SK-N-SH treated with all-trans-retinoic acid at 6 μM for 48 hours (cell line): ENCODE measurements around the gene KIRREL3.

Source experiments
- ATAC-seq: fragments of 200-7000 bp; cut with Tn5 transposase; 3 replicates; pipeline ENCODE4 v1.9.1; 2020; ENCODE audit warnings: mild to moderate bottlenecking, moderate library complexity
- ARNTL ChIP-seq: fragments of 450-650 bp; formaldehyde crosslinking; IDR thresholded peaks from 2 replicates; pipeline ENCODE4 v1.5.0; 2020; ENCODE audit warnings: low read depth, mild to moderate bottlenecking, moderate library complexity, borderline replicate concordance
- BACH2 ChIP-seq: fragments of 250-450 bp; sonication (Bioruptor Pico); IDR thresholded peaks from 2 replicates; pipeline ENCODE4 v1.9.0; 2021; ENCODE audit warnings: mild to moderate bottlenecking, borderline replicate concordance
- CSDC2 ChIP-seq: fragments of 250-450 bp; sonication (Bioruptor Pico); IDR thresholded peaks from 2 replicates; pipeline ENCODE4 v1.5.0; 2020; ENCODE audit warnings: mild to moderate bottlenecking, moderate library complexity
- ESRRG ChIP-seq: fragments of 250-450 bp; sonication (Bioruptor Pico); IDR thresholded peaks from 2 replicates; pipeline ENCODE4 v1.6.1; 2021; ENCODE audit warnings: mild to moderate bottlenecking
- GLIS3 ChIP-seq: fragments of 250-450 bp; sonication (Bioruptor Pico); IDR thresholded peaks from 2 replicates; pipeline ENCODE4 v1.5.0; 2020; ENCODE audit warnings: mild to moderate bottlenecking, moderate library complexity
- ISL1 ChIP-seq: fragments of 250-450 bp; sonication (Bioruptor Pico); IDR thresholded peaks from 2 replicates; pipeline ENCODE4 v2.1.2; 2022; ENCODE audit warnings: mild to moderate bottlenecking, moderate library complexity
- OSR1 ChIP-seq: fragments of 250-450 bp; sonication (Bioruptor Pico); IDR thresholded peaks from 2 replicates; pipeline ENCODE4 v1.8.0; 2022; ENCODE audit warnings: moderate library complexity, mild to moderate bottlenecking, inconsistent platforms
- PPARA ChIP-seq: fragments of 250-450 bp; sonication (Bioruptor Pico); IDR thresholded peaks from 2 replicates; pipeline ENCODE4 v1.5.0; 2020; ENCODE audit warnings: mild to moderate bottlenecking, borderline replicate concordance
- RARB ChIP-seq: fragments of 250-450 bp; sonication (Bioruptor Pico); IDR thresholded peaks from 2 replicates; pipeline ENCODE4 v1.8.0; 2021; ENCODE audit warnings: mild to moderate bottlenecking, moderate library complexity
- SNAI2 ChIP-seq: fragments of 250-450 bp; sonication (Bioruptor Pico); IDR thresholded peaks from 2 replicates; pipeline ENCODE4 v1.5.0; 2020; ENCODE audit warnings: mild to moderate bottlenecking, moderate library complexity
- TCF4 ChIP-seq: fragments of 250-450 bp; sonication (Bioruptor Pico); IDR thresholded peaks from 2 replicates; pipeline ENCODE4 v1.8.0; 2021; ENCODE audit warnings: mild to moderate bottlenecking, moderate library complexity, borderline replicate concordance
- TOX ChIP-seq: fragments of 250-450 bp; sonication (Bioruptor Pico); IDR thresholded peaks from 2 replicates; pipeline ENCODE4 v1.8.0; 2021; ENCODE audit warnings: mild to moderate bottlenecking, moderate library complexity, borderline replicate concordance
- ZC3H10 ChIP-seq: fragments of 250-450 bp; sonication (Bioruptor Pico); IDR thresholded peaks from 2 replicates; pipeline ENCODE4 v1.5.1; 2021; ENCODE audit warnings: mild to moderate bottlenecking, moderate library complexity
- ZFP3 ChIP-seq: fragments of 250-450 bp; sonication (Bioruptor Pico); IDR thresholded peaks from 2 replicates; pipeline ENCODE4 v1.5.0; 2020; ENCODE audit warnings: mild to moderate bottlenecking, moderate library complexity
- ZFP30 ChIP-seq: fragments of 450-650 bp; formaldehyde crosslinking; IDR thresholded peaks from 2 replicates; pipeline ENCODE4 v1.5.0; 2022; ENCODE audit warnings: mild to moderate bottlenecking, moderate library complexity
- ZNF565 ChIP-seq: fragments of 450-650 bp; formaldehyde crosslinking; conservative IDR thresholded peaks from 2 replicates; pipeline ENCODE4 v1.5.0; 2020; ENCODE audit warnings: low read depth, mild to moderate bottlenecking, moderate library complexity
- ZNF70 ChIP-seq: fragments of 450-650 bp; formaldehyde crosslinking; IDR thresholded peaks from 2 replicates; pipeline ENCODE4 v1.5.0; 2020; ENCODE audit warnings: mild to moderate bottlenecking, moderate library complexity
- ZNF8 ChIP-seq: fragments of 450-650 bp; formaldehyde crosslinking; IDR thresholded peaks from 2 replicates; pipeline ENCODE4 v1.5.0; 2020; ENCODE audit warnings: mild to moderate bottlenecking, moderate library complexity
- TF ChIP-seq, protein P1 (sequence below): fragments of 250-450 bp; sonication (Bioruptor Pico); IDR thresholded peaks from 2 replicates; pipeline ENCODE4 v1.5.1; 2020; ENCODE audit warnings: low read depth, mild to moderate bottlenecking, moderate library complexity
- TF ChIP-seq, protein P2 (sequence below): fragments of 250-450 bp; sonication (Bioruptor Pico); IDR thresholded peaks from 2 replicates; pipeline ENCODE4 v1.5.1; 2021; ENCODE audit warnings: mild to moderate bottlenecking, moderate library complexity
- TF ChIP-seq, protein P3 (sequence below): fragments of 250-450 bp; sonication (Bioruptor Pico); IDR thresholded peaks from 2 replicates; pipeline ENCODE4 v1.8.0; 2020; ENCODE audit warnings: mild to moderate bottlenecking, moderate library complexity, borderline replicate concordance
- TF ChIP-seq, protein P4 (sequence below): fragments of 250-450 bp; sonication (Bioruptor Pico); IDR thresholded peaks from 2 replicates; pipeline ENCODE4 v1.5.0; 2020; ENCODE audit warnings: mild to moderate bottlenecking, moderate library complexity
- TF ChIP-seq, protein P5 (sequence below): fragments of 250-450 bp; sonication (Bioruptor Pico); IDR thresholded peaks from 2 replicates; pipeline ENCODE4 v1.8.0; 2021; ENCODE audit warnings: low read depth, mild to moderate bottlenecking, moderate library complexity, borderline replicate concordance

The KIRREL3 gene

DNA sequence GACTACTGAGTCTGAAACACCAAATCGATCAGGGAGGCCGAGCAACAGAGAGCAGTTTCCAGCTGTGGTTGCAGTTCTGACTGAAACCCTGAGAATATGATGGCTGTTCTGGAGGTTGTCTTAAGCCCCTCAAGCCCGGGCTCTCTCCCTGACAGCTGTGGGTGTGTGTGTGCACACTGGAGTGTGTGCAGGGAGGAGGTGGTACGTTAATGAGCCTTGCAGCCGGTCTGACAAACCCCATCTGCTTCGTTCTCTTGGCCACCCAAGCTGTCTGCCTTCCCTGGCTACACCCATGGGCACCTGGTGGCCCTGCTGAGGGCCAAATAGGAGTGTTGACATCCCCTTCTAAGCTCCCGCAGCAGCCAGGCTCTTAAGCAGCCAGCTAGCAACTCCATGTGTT is 189.8 kb downstream of the KIRREL3 start:
- ATAC-seq: no peak
- TF ChIP-seq ZNF70 (no peak), ZNF565 (CRISPR knock-in tag) (no peak), GLIS3 (CRISPR knock-in tag) (no peak), ZNF8 (CRISPR knock-in tag) (no peak), ESRRG (CRISPR knock-in tag) (no peak), ZFP3 (no peak), TOX (CRISPR knock-in tag) (no peak), SNAI2 (CRISPR knock-in tag) (no peak), ISL1 (no peak), BACH2 (no peak), ARNTL (no peak), RARB (CRISPR knock-in tag) (no peak), PPARA (CRISPR knock-in tag) (no peak)
- TF ChIP-seq, protein P1, sequence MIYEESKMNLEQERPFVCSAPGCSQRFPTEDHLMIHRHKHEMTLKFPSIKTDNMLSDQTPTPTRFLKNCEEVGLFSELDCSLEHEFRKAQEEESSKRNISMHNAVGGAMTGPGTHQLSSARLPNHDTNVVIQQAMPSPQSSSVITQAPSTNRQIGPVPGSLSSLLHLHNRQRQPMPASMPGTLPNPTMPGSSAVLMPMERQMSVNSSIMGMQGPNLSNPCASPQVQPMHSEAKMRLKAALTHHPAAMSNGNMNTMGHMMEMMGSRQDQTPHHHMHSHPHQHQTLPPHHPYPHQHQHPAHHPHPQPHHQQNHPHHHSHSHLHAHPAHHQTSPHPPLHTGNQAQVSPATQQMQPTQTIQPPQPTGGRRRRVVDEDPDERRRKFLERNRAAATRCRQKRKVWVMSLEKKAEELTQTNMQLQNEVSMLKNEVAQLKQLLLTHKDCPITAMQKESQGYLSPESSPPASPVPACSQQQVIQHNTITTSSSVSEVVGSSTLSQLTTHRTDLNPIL (CRISPR knock-in tag): no peak
- TF ChIP-seq, protein P2, sequence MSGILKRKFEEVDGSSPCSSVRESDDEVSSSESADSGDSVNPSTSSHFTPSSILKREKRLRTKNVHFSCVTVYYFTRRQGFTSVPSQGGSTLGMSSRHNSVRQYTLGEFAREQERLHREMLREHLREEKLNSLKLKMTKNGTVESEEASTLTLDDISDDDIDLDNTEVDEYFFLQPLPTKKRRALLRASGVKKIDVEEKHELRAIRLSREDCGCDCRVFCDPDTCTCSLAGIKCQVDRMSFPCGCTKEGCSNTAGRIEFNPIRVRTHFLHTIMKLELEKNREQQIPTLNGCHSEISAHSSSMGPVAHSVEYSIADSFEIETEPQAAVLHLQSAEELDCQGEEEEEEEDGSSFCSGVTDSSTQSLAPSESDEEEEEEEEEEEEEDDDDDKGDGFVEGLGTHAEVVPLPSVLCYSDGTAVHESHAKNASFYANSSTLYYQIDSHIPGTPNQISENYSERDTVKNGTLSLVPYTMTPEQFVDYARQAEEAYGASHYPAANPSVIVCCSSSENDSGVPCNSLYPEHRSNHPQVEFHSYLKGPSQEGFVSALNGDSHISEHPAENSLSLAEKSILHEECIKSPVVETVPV (CRISPR knock-in tag): no peak
- TF ChIP-seq, protein P3, sequence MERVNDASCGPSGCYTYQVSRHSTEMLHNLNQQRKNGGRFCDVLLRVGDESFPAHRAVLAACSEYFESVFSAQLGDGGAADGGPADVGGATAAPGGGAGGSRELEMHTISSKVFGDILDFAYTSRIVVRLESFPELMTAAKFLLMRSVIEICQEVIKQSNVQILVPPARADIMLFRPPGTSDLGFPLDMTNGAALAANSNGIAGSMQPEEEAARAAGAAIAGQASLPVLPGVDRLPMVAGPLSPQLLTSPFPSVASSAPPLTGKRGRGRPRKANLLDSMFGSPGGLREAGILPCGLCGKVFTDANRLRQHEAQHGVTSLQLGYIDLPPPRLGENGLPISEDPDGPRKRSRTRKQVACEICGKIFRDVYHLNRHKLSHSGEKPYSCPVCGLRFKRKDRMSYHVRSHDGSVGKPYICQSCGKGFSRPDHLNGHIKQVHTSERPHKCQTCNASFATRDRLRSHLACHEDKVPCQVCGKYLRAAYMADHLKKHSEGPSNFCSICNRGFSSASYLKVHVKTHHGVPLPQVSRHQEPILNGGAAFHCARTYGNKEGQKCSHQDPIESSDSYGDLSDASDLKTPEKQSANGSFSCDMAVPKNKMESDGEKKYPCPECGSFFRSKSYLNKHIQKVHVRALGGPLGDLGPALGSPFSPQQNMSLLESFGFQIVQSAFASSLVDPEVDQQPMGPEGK (CRISPR knock-in tag): no peak

DNA sequence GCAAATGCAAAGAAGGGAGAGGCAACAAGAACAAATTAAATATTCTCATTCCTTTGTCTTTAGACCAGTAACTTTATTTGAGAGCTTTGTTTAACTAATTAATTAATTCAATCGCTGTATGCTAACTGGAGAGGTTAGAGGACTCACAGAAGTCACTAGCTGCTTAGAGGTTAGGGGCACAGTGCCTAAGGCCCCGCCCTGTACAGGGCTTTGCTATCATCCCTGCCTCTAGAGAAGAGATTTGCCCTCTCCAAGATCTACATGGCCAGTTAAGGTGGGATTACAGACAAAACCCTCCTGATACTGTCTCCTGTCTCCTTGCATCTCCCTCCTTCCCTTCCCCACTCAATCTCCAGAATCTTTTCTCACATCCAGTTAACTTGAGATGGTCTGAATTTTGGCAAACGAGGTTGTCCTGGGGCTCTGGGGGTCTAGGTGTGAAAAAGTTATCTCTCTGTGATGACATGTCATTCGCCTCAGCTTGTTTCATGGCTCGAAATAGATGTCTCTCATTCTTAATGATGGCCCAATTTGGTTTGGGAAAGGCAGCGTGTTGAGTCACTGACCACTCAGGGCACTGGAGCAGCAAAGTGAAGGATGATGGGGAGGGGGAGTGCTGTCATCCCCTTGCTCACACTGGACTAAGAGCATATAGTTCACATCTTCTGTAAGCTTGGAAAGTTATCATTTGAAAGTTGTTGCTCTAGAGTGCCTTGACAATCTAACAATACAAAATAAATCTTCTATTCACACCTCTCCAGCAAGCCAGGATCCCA is 190.9 kb downstream of the KIRREL3 start:
- no peak for TF ChIP-seq ZC3H10 (CRISPR knock-in tag)
- TF ChIP-seq, protein P2 (CRISPR knock-in tag): no peak
- TF ChIP-seq SNAI2 (CRISPR knock-in tag): no peak
- no peak for TF ChIP-seq CSDC2 (CRISPR knock-in tag)
- no peak for TF ChIP-seq ZNF70
- no peak for TF ChIP-seq ISL1
- TF ChIP-seq ARNTL: no peak
- no peak for TF ChIP-seq ESRRG (CRISPR knock-in tag)
- TF ChIP-seq, protein P4, sequence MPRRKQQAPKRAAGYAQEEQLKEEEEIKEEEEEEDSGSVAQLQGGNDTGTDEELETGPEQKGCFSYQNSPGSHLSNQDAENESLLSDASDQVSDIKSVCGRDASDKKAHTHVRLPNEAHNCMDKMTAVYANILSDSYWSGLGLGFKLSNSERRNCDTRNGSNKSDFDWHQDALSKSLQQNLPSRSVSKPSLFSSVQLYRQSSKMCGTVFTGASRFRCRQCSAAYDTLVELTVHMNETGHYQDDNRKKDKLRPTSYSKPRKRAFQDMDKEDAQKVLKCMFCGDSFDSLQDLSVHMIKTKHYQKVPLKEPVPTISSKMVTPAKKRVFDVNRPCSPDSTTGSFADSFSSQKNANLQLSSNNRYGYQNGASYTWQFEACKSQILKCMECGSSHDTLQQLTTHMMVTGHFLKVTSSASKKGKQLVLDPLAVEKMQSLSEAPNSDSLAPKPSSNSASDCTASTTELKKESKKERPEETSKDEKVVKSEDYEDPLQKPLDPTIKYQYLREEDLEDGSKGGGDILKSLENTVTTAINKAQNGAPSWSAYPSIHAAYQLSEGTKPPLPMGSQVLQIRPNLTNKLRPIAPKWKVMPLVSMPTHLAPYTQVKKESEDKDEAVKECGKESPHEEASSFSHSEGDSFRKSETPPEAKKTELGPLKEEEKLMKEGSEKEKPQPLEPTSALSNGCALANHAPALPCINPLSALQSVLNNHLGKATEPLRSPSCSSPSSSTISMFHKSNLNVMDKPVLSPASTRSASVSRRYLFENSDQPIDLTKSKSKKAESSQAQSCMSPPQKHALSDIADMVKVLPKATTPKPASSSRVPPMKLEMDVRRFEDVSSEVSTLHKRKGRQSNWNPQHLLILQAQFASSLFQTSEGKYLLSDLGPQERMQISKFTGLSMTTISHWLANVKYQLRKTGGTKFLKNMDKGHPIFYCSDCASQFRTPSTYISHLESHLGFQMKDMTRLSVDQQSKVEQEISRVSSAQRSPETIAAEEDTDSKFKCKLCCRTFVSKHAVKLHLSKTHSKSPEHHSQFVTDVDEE (CRISPR knock-in tag): no peak
- TF ChIP-seq PPARA (CRISPR knock-in tag): no peak
- no peak for TF ChIP-seq ZFP3
- no peak for TF ChIP-seq GLIS3 (CRISPR knock-in tag)
- TF ChIP-seq ZFP30 (CRISPR knock-in tag): no peak
- no peak for TF ChIP-seq ZNF8 (CRISPR knock-in tag)
- no peak for TF ChIP-seq BACH2
- TF ChIP-seq, all 23 proteins: peak for 0
- no peak for ATAC-seq

DNA sequence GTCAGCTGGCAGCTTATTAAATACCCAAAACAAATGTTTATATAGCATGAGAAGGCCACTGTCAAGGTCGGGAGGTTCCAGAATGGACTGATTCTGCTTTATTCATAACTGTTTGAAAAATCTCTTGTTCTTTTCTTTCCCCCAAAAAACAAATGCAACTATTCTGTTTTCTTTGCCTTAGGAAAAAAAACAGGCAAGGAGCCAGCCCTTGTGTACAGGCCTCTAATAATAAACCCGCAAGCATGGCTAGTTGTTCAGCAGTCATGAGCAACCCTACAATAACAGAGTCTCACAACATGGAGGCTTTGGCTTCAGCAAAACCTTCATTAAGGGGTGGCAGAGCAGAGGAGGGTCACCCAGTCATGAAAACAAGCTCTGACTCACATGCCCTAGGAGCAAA is 191.7 kb downstream of the KIRREL3 start:
- no peak for ATAC-seq
- TF ChIP-seq CSDC2 (CRISPR knock-in tag) (no peak), ISL1 (no peak), TOX (CRISPR knock-in tag) (no peak), RARB (CRISPR knock-in tag) (no peak), SNAI2 (CRISPR knock-in tag) (no peak), BACH2 (no peak), ESRRG (CRISPR knock-in tag) (no peak), ZFP3 (no peak), PPARA (CRISPR knock-in tag) (no peak), ZFP30 (CRISPR knock-in tag) (no peak), OSR1 (CRISPR knock-in tag) (no peak), ZNF8 (CRISPR knock-in tag) (no peak), TCF4 (CRISPR knock-in tag) (no peak), GLIS3 (CRISPR knock-in tag) (no peak)
- TF ChIP-seq, protein P2 (CRISPR knock-in tag): no peak
- TF ChIP-seq, protein P5, sequence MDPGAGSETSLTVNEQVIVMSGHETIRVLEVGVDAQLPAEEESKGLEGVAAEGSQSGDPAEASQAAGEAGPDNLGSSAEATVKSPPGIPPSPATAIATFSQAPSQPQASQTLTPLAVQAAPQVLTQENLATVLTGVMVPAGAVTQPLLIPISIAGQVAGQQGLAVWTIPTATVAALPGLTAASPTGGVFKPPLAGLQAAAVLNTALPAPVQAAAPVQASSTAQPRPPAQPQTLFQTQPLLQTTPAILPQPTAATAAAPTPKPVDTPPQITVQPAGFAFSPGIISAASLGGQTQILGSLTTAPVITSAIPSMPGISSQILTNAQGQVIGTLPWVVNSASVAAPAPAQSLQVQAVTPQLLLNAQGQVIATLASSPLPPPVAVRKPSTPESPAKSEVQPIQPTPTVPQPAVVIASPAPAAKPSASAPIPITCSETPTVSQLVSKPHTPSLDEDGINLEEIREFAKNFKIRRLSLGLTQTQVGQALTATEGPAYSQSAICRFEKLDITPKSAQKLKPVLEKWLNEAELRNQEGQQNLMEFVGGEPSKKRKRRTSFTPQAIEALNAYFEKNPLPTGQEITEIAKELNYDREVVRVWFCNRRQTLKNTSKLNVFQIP (CRISPR knock-in tag): no peak
